GM21717 (cell line): ENCODE results near the gene IFITM1.

Source experiments
- ATAC-seq: cut with Tn5 transposase; IDR thresholded peaks from one replicate; pipeline ENCODE4 v1.9.1; 2021; ENCODE audit warnings: mild to moderate bottlenecking, moderate library complexity; ENCODE audit not compliant: unreplicated experiment

The IFITM1 gene

GRCh38 chr11:313787-314553, at the start of gene IFITM1:
Gene IFITM1 (plus strand): TSS chr11:314040. CDS start chr11:314171, 131 bp downstream.
- no peak for ATAC-seq

GRCh38 chr11:266676-267439, 47.0 kb upstream of the IFITM1 start:
- ATAC-seq = no peak

GRCh38 chr11:267491-267994, 46.3 kb upstream of the IFITM1 start:
- no peak for ATAC-seq

- peak; percentile 40 for ATAC-seq
Observed at GRCh38 chr11:268716-269145, 45.1 kb upstream of the IFITM1 start.

- peak; percentile 66 for ATAC-seq
Observed at GRCh38 chr11:269146-269890, 44.5 kb upstream of the IFITM1 start.

GRCh38 chr11:270451-271318, 43.2 kb upstream of the IFITM1 start:
- ATAC-seq = no peak

- no peak for ATAC-seq
Observed at GRCh38 chr11:271319-271715, 42.5 kb upstream of the IFITM1 start.

- no peak for ATAC-seq
Observed at GRCh38 chr11:272195-272930, 41.5 kb upstream of the IFITM1 start.

GRCh38 chr11:272931-273198, 41.0 kb upstream of the IFITM1 start:
- no peak for ATAC-seq

- no peak for ATAC-seq
Observed at GRCh38 chr11:276219-276618, 37.6 kb upstream of the IFITM1 start.

- ATAC-seq = no peak
Observed at GRCh38 chr11:278001-278951, 35.6 kb upstream of the IFITM1 start, which contains the start of gene NLRP6. Gene NLRP6 (plus strand): TSS chr11:278407. CDS start chr11:278570, 163 bp downstream.

- ATAC-seq = no peak
Observed at GRCh38 chr11:279040-279965, 34.5 kb upstream of the IFITM1 start.

- no peak for ATAC-seq
Observed at GRCh38 chr11:279966-280705, 33.7 kb upstream of the IFITM1 start.

- no peak for ATAC-seq
Observed at GRCh38 chr11:280706-281485, 32.9 kb upstream of the IFITM1 start.

GRCh38 chr11:281486-282161, 32.2 kb upstream of the IFITM1 start:
- ATAC-seq = no peak

- no peak for ATAC-seq
Observed at GRCh38 chr11:282171-282570, 31.7 kb upstream of the IFITM1 start.
